Subcutaneous adipose tissue (tissue), 4 donors: ENCODE data around the gene THTPA. TPM values are rescaled to one million over a fixed set of nuclear protein-coding genes. Genes with fewer than 3 reads are reported as not detected.

Experiments used
- total RNA-seq, 4 donors: library from RNA; depleted of rRNA; stranded (reverse); fragments of >200 nt; gene quantifications; one replicate each; pipeline ENCODE4 v1.1.0, GENCODE V29; 2016
- TF ChIP-seq, protein P1 (sequence below): fragments of 450-650 bp; IDR thresholded peaks from one replicate; pipeline ENCODE4 v1.5.1; 2016; ENCODE audit warnings: low read depth, mild to moderate bottlenecking, control low read depth, antibody characterized with exemption, moderate library complexity

Gene THTPA
- total RNA-seq, 4 donors from 2014 or later = 6.7 to 23.2 (median 18.4) TPM

DNA sequence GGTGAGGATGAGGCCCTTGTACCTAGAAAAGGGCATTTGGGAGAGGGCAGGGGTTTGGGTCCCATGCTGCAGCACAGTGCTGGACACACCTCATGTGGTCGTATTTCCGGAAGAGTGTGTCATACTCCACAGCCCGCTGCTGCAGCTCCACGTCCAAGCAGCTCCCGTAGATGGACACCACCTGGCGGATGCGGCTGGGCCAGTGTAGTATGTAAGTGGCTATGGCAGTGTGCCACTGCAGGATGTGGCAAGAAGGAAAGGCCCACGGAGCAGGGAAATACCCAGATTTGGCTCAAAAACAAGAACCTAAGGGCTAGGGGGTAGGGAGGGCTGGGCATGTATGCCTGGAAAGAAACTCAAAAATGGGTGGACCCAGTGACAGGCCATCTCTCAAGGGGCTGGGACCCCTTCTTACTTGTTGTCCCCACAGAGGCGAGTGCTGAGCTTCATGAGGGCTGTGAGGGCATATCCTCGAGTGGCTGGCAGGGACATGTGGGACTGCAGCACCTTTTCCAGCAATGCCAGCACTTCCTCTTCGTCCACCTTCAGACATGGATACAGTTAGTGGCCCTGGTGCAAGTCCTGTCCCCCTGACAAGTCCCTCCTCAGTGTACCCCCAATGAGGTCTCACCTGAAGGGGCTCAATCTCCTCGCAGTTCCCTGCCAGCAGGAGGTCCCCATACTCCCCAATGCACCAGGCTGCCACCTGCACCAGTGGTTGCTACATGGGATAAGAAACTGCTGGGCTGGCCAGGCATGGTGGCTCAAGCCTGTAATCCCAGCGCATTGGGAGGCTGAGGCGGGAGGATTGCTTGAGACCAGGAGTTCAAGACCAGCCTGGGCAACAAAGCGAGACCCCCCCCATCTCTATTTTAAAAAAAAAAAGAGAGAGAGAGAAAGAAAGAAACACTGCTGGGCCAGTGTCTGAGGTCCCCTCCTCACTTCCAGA lies 6.1 kb downstream of the THTPA start:
- TF ChIP-seq, protein P1, sequence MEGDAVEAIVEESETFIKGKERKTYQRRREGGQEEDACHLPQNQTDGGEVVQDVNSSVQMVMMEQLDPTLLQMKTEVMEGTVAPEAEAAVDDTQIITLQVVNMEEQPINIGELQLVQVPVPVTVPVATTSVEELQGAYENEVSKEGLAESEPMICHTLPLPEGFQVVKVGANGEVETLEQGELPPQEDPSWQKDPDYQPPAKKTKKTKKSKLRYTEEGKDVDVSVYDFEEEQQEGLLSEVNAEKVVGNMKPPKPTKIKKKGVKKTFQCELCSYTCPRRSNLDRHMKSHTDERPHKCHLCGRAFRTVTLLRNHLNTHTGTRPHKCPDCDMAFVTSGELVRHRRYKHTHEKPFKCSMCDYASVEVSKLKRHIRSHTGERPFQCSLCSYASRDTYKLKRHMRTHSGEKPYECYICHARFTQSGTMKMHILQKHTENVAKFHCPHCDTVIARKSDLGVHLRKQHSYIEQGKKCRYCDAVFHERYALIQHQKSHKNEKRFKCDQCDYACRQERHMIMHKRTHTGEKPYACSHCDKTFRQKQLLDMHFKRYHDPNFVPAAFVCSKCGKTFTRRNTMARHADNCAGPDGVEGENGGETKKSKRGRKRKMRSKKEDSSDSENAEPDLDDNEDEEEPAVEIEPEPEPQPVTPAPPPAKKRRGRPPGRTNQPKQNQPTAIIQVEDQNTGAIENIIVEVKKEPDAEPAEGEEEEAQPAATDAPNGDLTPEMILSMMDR = no peak

- TF ChIP-seq, protein P1 = no peak
These were observed 6.9 kb downstream of the THTPA start for GRCh38 chr14:23562822-23563472.

DNA sequence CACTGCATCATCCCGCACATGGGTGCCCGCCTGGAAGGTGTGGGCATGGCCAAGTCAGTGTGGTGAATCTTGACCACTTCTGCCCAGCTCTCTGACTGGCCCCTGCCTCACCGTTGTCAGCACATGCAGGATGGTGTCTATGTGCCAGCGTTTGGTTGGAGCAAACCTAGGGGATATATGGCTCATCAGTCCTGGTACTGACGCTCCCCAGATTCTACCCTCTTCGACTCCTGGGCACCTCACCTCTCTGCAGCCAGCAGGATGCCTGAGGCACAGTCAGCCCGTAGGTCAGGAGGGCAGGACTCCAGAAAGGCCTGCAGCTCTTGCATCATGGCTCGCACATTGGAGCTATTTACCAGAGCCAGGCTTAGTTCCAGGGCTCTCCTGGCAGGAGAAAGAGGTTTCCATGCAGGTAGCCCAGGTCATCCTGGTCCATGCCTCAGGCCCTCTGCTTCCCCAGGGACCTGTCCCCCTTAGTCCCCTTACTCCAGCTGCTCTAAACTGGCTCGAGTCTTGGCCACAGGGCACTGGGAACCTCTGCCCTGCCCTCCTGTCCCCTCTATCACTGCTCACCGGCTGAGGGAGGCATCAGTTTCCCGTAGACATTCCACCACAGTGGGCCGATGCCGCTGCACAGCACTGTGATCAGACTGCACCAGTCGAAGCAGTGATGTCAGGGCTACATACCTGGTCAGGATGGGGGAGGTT lies 7.6 kb downstream of the THTPA start:
- TF ChIP-seq, protein P1 = no peak

GRCh38 chr14:23564181-23564812 lies 8.2 kb downstream of the THTPA start:
- TF ChIP-seq, protein P1 = no peak

GRCh38 chr14:23564876-23565275 lies 8.8 kb downstream of the THTPA start:
- TF ChIP-seq, protein P1 = no peak

- TF ChIP-seq, protein P1 = no peak
These were observed 9.6 kb downstream of the THTPA start for GRCh38 chr14:23565626-23566025.
